HCT116 (cell line): ENCODE results near the gene PPP3CB. TPM values are rescaled to one million over a fixed set of nuclear protein-coding genes. Genes with fewer than 3 reads are reported as not detected.

Experiments
- ATAC-seq: fragments of 200-7000 bp; cut with Tn5 transposase; 2 replicates; pipeline ENCODE4 v1.9.1; 2020; ENCODE audit warnings: mild to moderate bottlenecking, moderate library complexity
- BruUV-seq: library from RNA; stranded (reverse); fragments of 400-500 nt; replicated peaks from 2 replicates; lab custom pipeline; 2021; lab: Mats Ljungman, UMichigan
- CTCF ChIA-PET: fragments of 300-600 bp; sonication (Branson Sonifier 250); formaldehyde crosslinking; loops from one replicate; lab custom pipeline; 2021; ENCODE audit warnings: antibody characterized with exemption; lab: Charles Lee
- POLR2A ChIA-PET: fragments of 300-600, 350-600 bp; sonication (Branson Sonifier 250); formaldehyde crosslinking; loops from one replicate; lab custom pipeline; 2021; ENCODE audit warnings: antibody characterized with exemption; lab: Charles Lee
- RAD21 ChIA-PET, 2 experiments: fragments of 300-600 bp; sonication (Branson Sonifier 250); formaldehyde crosslinking; loops; one replicate each; lab custom pipeline; 2023; ENCODE audit warnings: low total read pairs in 2 of 2; ENCODE audit not compliant: uncharacterized antibody in 2 of 2, unreplicated experiment in 2 of 2, low non-redundant PET in 1 of 2; lab: Charles Lee
- DNase-seq: peaks from one replicate; pipeline ENCODE4 v3.0.0-alpha.2; 2010; ENCODE audit warnings: low read depth, low spot score
- H2AFZ ChIP-seq: fragments of 200-600 bp; shearing (Covaris generic), sonication (generic); 2 replicates; pipeline ENCODE4 v1.6.1; 2017; ENCODE audit warnings: low read depth, mixed run types, mixed read lengths, antibody characterized with exemption, low read length; ENCODE audit not compliant: poor library complexity, severe bottlenecking
- H3K27ac ChIP-seq: 2 replicates; pipeline ENCODE4 v1.5.1; 2012; ENCODE audit warnings: low read depth, low read length
- H3K27me3 ChIP-seq: fragments of 200-600 bp; sonication (generic); 2 replicates; pipeline ENCODE4 v1.6.1; 2016; ENCODE audit warnings: mixed run types, low read length, mixed read lengths; ENCODE audit not compliant: insufficient read depth
- H3K36me3 ChIP-seq, 2 experiments: fragments of 200-500 bp in 1 of 2; fragments of 200-600 bp in 1 of 2; sonication (Bioruptor generic) in 1 of 2; sonication (generic) in 1 of 2; 2 replicates each; pipeline versions ENCODE4 v1.5.1 to v1.6.1; 2014 to 2016; ENCODE audit warnings: low read length in 2 of 2, inconsistent platforms in 1 of 2, mixed read lengths in 1 of 2, mixed run types in 1 of 2; ENCODE audit not compliant: insufficient read depth in 2 of 2, control insufficient read depth in 1 of 2
- H3K4me1 ChIP-seq, 2 experiments: fragments of 200-600 bp in 1 of 2; sonication (generic) in 1 of 2; 2 replicates each; pipeline versions ENCODE4 v1.5.1 to v1.6.1; 2012 to 2017; ENCODE audit warnings: low read length in 2 of 2, inconsistent platforms in 1 of 2, mild to moderate bottlenecking in 1 of 2, mixed read lengths in 1 of 2, mixed run types in 1 of 2, moderate library complexity in 1 of 2; ENCODE audit not compliant: insufficient read depth in 2 of 2, control insufficient read depth in 1 of 2
- H3K4me2 ChIP-seq: fragments of 200-600 bp; sonication (generic); 2 replicates; pipeline ENCODE4 v1.6.1; 2017; ENCODE audit warnings: mixed run types, low read length, mixed read lengths
- H3K4me3 ChIP-seq, 2 experiments: fragments of 200-600 bp in 1 of 2; sonication (generic) in 1 of 2; replicated peaks in 1 of 2; 2 replicates each; pipeline ENCODE4 v1.5.1; 2011 to 2016; ENCODE audit warnings: low read length in 2 of 2, control low read depth in 1 of 2, low read depth in 1 of 2, mild to moderate bottlenecking in 1 of 2, mixed read lengths in 1 of 2, mixed run types in 1 of 2
- H3K79me2 ChIP-seq: fragments of 200-600 bp; sonication (generic); 2 replicates; pipeline ENCODE4 v1.6.1; 2017; ENCODE audit warnings: mild to moderate bottlenecking, mixed run types, low read length, moderate library complexity, mixed read lengths; ENCODE audit not compliant: insufficient read depth
- H3K9ac ChIP-seq: fragments of 200-600 bp; sonication (generic); 2 replicates; pipeline ENCODE4 v1.6.1; 2016; ENCODE audit warnings: low read length, mixed read lengths
- H3K9me2 ChIP-seq: fragments of 200-600 bp; sonication (generic), shearing (Covaris generic); 2 replicates; pipeline ENCODE4 v1.6.1; 2017; ENCODE audit warnings: mixed run types, mild to moderate bottlenecking, moderate library complexity; ENCODE audit not compliant: insufficient read depth
- H3K9me3 ChIP-seq, 2 experiments: fragments of 200-500 bp in 1 of 2; fragments of 200-600 bp in 1 of 2; sonication (Bioruptor generic) in 1 of 2; sonication (generic) in 1 of 2; 2 replicates each; pipeline ENCODE4 v1.6.1; 2014 to 2017; ENCODE audit warnings: low read length in 2 of 2, mixed read lengths in 2 of 2, inconsistent platforms in 1 of 2, low read depth in 1 of 2, mild to moderate bottlenecking in 1 of 2, mixed run types in 1 of 2, moderate library complexity in 1 of 2; ENCODE audit not compliant: control insufficient read depth in 1 of 2, insufficient read depth in 1 of 2
- H4K20me1 ChIP-seq: fragments of 200-600 bp; sonication (generic), shearing (Covaris generic); 2 replicates; pipeline ENCODE4 v1.6.1; 2017; ENCODE audit warnings: mixed run types, mild to moderate bottlenecking, moderate library complexity; ENCODE audit not compliant: insufficient read depth
- ELF1 ChIP-seq: IDR thresholded peaks from 2 replicates; pipeline ENCODE4 v1.6.1; 2012; ENCODE audit warnings: low read depth, borderline replicate concordance
- EZH2phosphoT487 ChIP-seq: fragments of 200-600 bp; IDR thresholded peaks from 2 replicates; pipeline ENCODE4 v1.6.1; 2018; ENCODE audit warnings: antibody characterized with exemption, borderline replicate concordance
- FOSL1 ChIP-seq: IDR thresholded peaks from 2 replicates; pipeline ENCODE4 v1.6.1; 2012; ENCODE audit warnings: low read depth
- JUND ChIP-seq: IDR thresholded peaks from 2 replicates; pipeline ENCODE4 v1.6.1; 2012
- MAX ChIP-seq: IDR thresholded peaks from 2 replicates; pipeline ENCODE4 v1.6.1; 2012
- RAD21 ChIP-seq: IDR thresholded peaks from 2 replicates; pipeline ENCODE4 v1.6.1; 2012; ENCODE audit warnings: low read depth, mild to moderate bottlenecking
- SIN3A ChIP-seq: IDR thresholded peaks from 2 replicates; pipeline ENCODE4 v1.6.1; 2012; ENCODE audit warnings: low read depth
- SP1 ChIP-seq: IDR thresholded peaks from 2 replicates; pipeline ENCODE4 v1.6.1; 2012; ENCODE audit warnings: low read depth
- TCF7L2 ChIP-seq: IDR thresholded peaks from 2 replicates; pipeline ENCODE4 v1.7.0; 2011; ENCODE audit warnings: borderline replicate concordance, inconsistent platforms; ENCODE audit not compliant: insufficient read depth, insufficient read length; ENCODE audit errors: extremely low read depth
- ZBTB33 ChIP-seq: IDR thresholded peaks from 2 replicates; pipeline ENCODE4 v1.6.1; 2011; ENCODE audit warnings: mild to moderate bottlenecking, low read length, moderate library complexity; ENCODE audit not compliant: insufficient replicate concordance; ENCODE audit errors: extremely low read depth
- ZFX ChIP-seq: fragments of 450-650 bp; IDR thresholded peaks from 2 replicates; pipeline ENCODE4 v1.6.1; 2017
- ZNF274 ChIP-seq: fragments of 200-500 bp; sonication (Bioruptor generic); IDR thresholded peaks from 2 replicates; pipeline ENCODE4 v1.6.1; 2014; ENCODE audit warnings: mild to moderate bottlenecking, low read depth, low read length, inconsistent platforms
- intact Hi-C: fragments of 100-400 bp; cut with micrococcal nuclease; formaldehyde crosslinking; loops from 2 replicates; pipeline ENCODE4 v1.10.0; 2022
- total RNA-seq: library from RNA; stranded (reverse); gene quantifications from one replicate; pipeline ENCODE4 v1.2.1, GENCODE V29; 2021; ENCODE audit not compliant: unreplicated experiment

PPP3CB gene
- total RNA-seq, 1 experiment from 2014 or later, result 32.0 TPM

GRCh38 chr10:73408061-73408460 is 87.8 kb downstream of the PPP3CB start:
- H3K9ac ChIP-seq, result no peak overlapping the region
- H3K4me1 ChIP-seq, result peaks cover 5 to 23% of the 10 kb centered on the region in 2 experiments
- ChIA-PET RAD21 (no interaction called here), POLR2A (no interaction called here), CTCF (interaction anchor here (1.3 kb wide), 1 partner anchor 10 kb away, joined by 6 read pairs; no protein-coding TSS in a partner anchor)
- DNase-seq (no peak), ATAC-seq (no peak)
- H3K4me3 ChIP-seq, result no peak overlapping the region
- no peaks in the 10 kb centered on the region for H3K36me3 ChIP-seq
- H3K27me3 ChIP-seq, result no peaks in the 10 kb centered on the region
- peak overlapping the region; percentile 37; the same call in 1 of the 2 replicates for H3K4me2 ChIP-seq
- intact Hi-C loops, result no loop called here
- H2AFZ ChIP-seq, result no peak overlapping the region
- no peak overlapping the region for H3K27ac ChIP-seq
- no TSS peak for BruUV-seq
- no peaks in the 10 kb centered on the region for H3K9me3 ChIP-seq
- no peaks in the 10 kb centered on the region for H3K9me2 ChIP-seq
- 0 out of 2 replicates have a peak, but pooled peaks have one; percentile 35 for TF ChIP-seq SP1
- peak; percentile 46; the same call in 1 of the 2 replicates for TF ChIP-seq JUND
- peak; percentile 77 for TF ChIP-seq FOSL1
- no peak for TF ChIP-seq MAX
- H3K79me2 ChIP-seq, result peaks cover 97% of the 10 kb centered on the region
- H4K20me1 ChIP-seq, result peaks cover 12% of the 10 kb centered on the region; the same call in 1 of the 2 replicates

GRCh38 chr10:73407495-73407894 is 88.3 kb downstream of the PPP3CB start:
- intact Hi-C loops, result no loop called here
- H4K20me1 ChIP-seq, result peaks cover 9% of the 10 kb centered on the region; the same call in 1 of the 2 replicates
- H3K9me3 ChIP-seq, result no peaks in the 10 kb centered on the region
- TF ChIP-seq ZBTB33 (no peak), EZH2phosphoT487 (no peak), RAD21 (no peak), ELF1 (no peak), SIN3A (no peak), SP1 (no peak), ZFX (no peak), TCF7L2 (no peak), ZNF274 (no peak)
- ATAC-seq (no peak), DNase-seq (no peak)
- no peak overlapping the region for H3K4me3 ChIP-seq
- ChIA-PET RAD21 (no interaction called here), CTCF (interaction anchor here (1.3 kb wide), 1 partner anchor 10 kb away, joined by 6 read pairs; no protein-coding TSS in a partner anchor), POLR2A (no interaction called here)
- no peak overlapping the region for H3K4me2 ChIP-seq
- H3K36me3 ChIP-seq, result no peaks in the 10 kb centered on the region
- no peaks in the 10 kb centered on the region for H3K9me2 ChIP-seq
- no peaks in the 10 kb centered on the region for H3K27me3 ChIP-seq
- H3K27ac ChIP-seq, result no peak overlapping the region
- peaks cover 97% of the 10 kb centered on the region for H3K79me2 ChIP-seq
- peaks cover 5 to 18% of the 10 kb centered on the region in 2 experiments for H3K4me1 ChIP-seq
- no peak overlapping the region for H3K9ac ChIP-seq
- BruUV-seq, result no TSS peak
- no peak overlapping the region for H2AFZ ChIP-seq
